Measurements from ENCODE around the gene EXD3. TPM values are rescaled to one million over a fixed set of nuclear protein-coding genes. Genes with fewer than 3 reads are reported as not detected.
"Not testable (repeated sequence)": the region's sequence is repeated elsewhere in the genome, so short reads cannot be mapped to it uniquely, and the experiment has no call there.

EXD3 gene
- total RNA-seq, 2 experiments from 2014 or later = 6.7 to 7.1 TPM

DNA sequence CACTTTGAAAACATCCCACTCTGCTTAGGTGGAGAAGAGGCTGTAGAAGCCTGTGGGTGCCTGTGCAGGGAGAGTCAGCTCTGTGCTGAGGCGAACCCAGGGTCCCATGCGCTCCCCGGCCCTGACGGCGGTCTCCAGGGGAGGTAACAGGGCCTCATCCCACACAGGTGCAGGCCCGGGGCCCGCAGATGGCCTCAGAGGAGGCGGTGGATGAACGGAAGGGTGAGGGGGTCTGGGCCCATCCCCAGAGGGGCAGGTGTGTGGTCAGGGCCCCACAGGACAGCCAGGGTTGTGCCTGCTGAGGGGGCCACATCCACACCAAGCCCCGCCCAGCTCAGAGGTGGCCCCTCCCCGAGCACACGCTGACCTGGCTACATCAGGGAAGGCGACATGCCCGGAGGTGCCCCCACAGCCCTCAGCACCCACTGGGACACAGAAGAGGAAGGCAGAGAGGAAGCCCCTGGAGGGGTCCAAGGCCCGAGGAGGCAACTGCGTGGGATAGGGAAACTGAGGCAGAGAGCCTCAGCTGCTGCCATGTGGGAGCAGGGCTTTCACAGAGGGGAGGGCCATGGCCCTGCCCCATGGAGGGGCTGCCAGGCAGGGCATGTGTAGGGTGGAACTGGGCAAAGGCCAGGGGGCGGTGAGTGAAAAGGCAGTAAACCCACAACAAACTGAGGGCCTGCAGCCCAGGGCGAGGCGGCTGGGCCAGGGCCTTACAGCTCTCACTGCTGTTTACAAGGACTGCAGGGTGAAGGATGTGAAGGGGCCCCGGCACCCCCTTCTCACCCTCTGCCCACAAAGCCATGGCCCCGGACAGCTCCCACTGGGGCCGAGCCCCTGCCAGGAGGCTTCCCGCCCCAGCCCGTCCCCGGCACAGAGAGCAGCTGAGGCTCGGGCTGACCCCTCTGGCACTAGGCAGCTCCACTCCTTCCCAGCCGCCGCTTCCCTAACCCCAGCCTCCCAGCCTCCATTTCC is 29.5 kb downstream of the EXD3 start:
- ATAC-seq (no peak), DNase-seq (no peak)
- CTCF ChIA-PET = no interaction called here
- Mint-ChIP-seq H3K27me3 (no peaks in the 10 kb centered on the region), H3K9me3 (ENCODE audit: low read depth) (no peaks in the 10 kb centered on the region), H3K4me3 (no peak overlapping the region), H3K36me3 (ENCODE audit: low read depth) (no peaks in the 10 kb centered on the region), H3K27ac (no peak overlapping the region), H3K4me1 (peaks cover 15% of the 10 kb centered on the region)
- POLR2A ChIA-PET = no interaction called here
- intact Hi-C loops (cut with DNase I, micrococcal nuclease) = no loop called here

DNA sequence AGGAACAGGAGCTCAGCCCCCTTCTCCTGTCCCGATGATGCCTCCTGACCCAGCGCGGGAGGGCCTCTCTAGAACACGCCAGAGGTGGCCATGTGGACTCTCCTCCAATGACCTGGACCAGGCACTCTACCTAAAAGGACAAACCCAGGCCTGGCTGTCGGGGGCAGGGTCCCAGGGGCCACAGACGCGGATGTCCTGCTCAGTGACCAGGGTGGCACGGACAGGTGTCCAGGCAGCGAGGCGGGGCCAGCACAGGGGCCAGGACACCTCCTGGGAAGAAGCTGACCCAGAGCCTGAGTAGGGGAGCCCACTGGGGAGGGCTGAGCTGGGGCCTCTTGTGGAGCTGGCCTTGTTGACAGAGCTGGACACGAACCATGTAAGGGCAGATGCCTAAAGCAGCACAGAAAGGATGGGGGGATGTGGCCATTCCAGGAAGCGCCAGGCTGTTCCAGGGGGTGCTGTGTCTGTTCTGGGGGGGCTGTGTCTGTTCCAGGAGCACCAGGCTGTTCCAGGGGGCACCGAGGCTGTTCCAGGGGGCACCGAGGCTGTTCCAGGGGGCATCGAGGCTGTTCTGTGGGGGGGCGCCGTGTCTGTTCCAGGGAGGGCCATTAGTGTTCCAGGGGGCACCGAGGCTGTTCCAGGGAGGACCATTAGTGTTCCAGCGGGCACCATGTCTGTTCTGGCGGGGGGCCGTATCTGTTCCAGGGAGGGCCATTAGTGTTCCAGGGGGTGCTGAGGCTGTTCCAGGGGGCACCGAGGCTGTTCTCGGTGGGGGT is 30.5 kb downstream of the EXD3 start:
- no peak for DNase-seq
- H3K4me3 Mint-ChIP-seq = no peak overlapping the region
- H3K4me1 Mint-ChIP-seq = peaks cover 10% of the 10 kb centered on the region
- POLR2A ChIA-PET = no interaction called here
- H3K27ac Mint-ChIP-seq = no peak overlapping the region
- H3K27me3 Mint-ChIP-seq = no peaks in the 10 kb centered on the region
- no peaks in the 10 kb centered on the region for H3K36me3 Mint-ChIP-seq (ENCODE audit: low read depth)
- intact Hi-C loops (cut with DNase I, micrococcal nuclease) = no loop called here
- no peaks in the 10 kb centered on the region for H3K9me3 Mint-ChIP-seq (ENCODE audit: low read depth)
- no peak for ATAC-seq
- CTCF ChIA-PET = no interaction called here

DNA sequence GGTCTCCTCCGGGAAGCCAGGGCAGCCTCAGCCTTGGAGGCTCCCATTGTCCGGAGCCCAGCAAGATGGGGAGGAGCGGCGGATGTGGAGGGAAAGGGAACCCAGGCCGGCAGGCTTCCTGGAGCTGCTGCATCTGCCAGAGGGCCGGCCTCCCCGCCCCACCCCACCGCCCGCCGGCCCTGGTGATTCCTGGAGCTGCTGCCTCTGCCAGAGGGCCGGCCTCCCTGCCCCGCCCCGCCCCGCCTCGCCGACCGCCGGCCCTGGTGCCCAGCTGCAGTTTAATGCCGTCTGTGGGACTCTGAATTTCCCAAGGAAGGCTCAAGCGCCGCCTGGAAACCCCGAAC is 31.6 kb downstream of the EXD3 start:
- H3K4me1 Mint-ChIP-seq = peaks cover 10% of the 10 kb centered on the region
- H3K9me3 Mint-ChIP-seq (ENCODE audit: low read depth) = no peaks in the 10 kb centered on the region
- DNase-seq = no peak
- intact Hi-C loops (cut with DNase I, micrococcal nuclease) = no loop called here
- CTCF ChIA-PET = no interaction called here
- no peak overlapping the region for H3K4me3 Mint-ChIP-seq
- ATAC-seq = no peak
- H3K27me3 Mint-ChIP-seq = no peaks in the 10 kb centered on the region
- H3K36me3 Mint-ChIP-seq (ENCODE audit: low read depth) = no peaks in the 10 kb centered on the region
- H3K27ac Mint-ChIP-seq = no peak overlapping the region
- POLR2A ChIA-PET = no interaction called here

DNA sequence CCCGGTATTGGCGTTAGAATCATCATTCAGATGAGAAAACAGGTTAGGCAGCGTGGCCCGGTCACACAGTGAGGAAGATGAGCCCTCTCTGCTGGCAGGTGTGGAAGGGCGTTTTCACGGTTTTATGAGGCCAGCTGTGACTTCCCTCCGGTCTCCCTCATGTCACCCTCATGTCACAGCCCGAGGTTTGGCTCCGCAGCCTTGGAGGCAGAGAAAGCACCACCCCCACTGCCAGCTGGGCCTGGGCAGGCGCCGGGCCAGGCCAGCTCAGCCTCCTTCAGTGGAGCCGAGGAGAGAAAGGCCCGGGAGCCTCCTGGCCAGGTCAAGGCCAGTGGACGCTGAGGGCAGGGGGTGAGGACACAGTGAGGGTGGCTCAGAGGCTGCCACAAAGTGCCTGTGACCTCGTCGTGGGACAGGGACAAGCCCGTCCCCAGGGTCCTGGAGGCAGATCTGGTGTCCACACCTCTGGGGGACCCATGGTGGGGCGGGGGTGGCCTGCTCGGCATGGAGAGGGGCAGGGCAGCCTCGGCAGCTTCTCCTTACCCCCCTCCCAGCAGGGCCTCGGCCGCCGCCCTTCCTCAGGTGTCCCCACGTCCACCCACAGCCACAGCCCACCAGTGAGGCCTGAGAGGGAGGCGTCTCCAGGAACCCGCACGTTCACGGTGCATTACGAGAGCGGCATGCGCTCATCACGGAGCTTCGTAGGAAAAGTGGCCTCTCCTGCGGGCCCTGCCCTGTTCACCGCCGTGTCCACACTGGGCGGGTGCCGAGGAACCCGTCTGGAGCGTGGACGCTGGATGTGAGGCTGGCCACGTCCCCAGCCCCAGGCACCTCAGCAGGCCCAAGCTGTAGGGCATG is 32.2 kb downstream of the EXD3 start:
- ChIA-PET CTCF (no interaction called here), POLR2A (no interaction called here)
- Mint-ChIP-seq H3K4me1 (peaks cover 11% of the 10 kb centered on the region), H3K27ac (no peak overlapping the region), H3K9me3 (ENCODE audit: low read depth) (no peaks in the 10 kb centered on the region), H3K36me3 (ENCODE audit: low read depth) (no peaks in the 10 kb centered on the region), H3K4me3 (no peak overlapping the region), H3K27me3 (no peaks in the 10 kb centered on the region)
- no peak for ATAC-seq
- no peak for DNase-seq
- intact Hi-C loops (cut with DNase I, micrococcal nuclease) = no loop called here

DNA sequence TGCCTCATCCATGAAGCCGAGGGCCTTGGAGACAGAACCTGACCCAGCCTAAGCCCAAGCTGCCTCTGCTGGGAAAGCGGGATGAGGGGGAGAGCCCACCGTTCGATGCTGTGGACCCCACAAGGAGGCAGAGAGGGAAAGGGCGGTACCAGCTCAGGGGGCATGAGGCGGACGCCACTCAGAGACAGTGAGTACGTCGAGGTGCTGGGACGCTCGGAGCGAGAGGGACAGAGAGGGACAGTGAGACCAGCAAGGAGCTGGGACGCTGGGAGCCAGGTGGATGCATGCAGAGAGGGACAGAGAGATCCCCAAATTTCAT is 33.6 kb downstream of the EXD3 start:
- peaks cover 11% of the 10 kb centered on the region for H3K4me1 Mint-ChIP-seq
- H3K27ac Mint-ChIP-seq = no peak overlapping the region
- intact Hi-C loops (cut with DNase I, micrococcal nuclease) = loop anchor here in 1 of 2 experiments (5.0 kb wide), 1 partner anchor 37 kb away; no protein-coding TSS in a partner anchor
- no peaks in the 10 kb centered on the region for H3K36me3 Mint-ChIP-seq (ENCODE audit: low read depth)
- H3K27me3 Mint-ChIP-seq = no peaks in the 10 kb centered on the region
- no peaks in the 10 kb centered on the region for H3K9me3 Mint-ChIP-seq (ENCODE audit: low read depth)
- DNase-seq = no peak
- ChIA-PET CTCF (no interaction called here), POLR2A (no interaction called here)
- ATAC-seq = no peak
- H3K4me3 Mint-ChIP-seq = no peak overlapping the region

DNA sequence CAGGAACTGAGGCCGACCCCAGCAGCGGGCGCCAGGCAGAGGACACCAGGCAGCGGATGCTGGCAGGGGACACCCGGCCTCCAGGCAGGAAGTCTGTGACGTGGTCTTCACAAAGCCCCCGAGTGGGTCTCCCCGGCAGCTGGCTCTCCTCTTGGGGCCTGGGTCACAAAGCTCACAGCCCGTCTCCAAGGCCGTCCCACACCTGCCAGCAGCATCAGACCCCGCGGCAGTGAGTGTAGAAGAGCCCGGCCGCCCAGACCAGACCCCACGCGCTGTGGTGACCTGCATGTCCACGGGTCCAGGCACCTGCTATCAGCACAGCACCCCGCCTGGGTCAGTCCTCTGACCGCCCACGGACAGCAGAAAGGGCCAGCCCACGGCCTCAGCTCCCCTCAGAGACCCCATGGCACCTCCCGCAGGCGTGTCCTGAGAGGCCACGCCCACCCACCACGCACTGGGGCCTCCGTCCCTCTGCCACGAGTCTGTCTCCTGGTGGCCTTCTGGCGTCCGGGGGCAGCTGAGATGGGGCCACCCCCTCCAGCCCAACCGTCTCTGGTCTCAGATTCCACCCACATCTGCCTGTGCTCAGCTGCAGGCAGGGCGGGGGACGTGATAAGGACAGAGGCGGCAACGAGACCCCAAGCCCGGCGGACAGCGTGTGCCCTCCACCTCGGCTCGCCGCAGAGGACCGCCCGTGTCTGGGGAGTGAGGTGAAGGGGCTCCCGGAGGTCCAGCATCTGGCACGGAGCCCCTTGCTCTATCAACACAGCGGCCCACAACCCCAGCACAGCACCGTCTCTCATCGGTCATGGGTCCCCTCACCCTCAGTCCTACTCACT is 34.2 kb downstream of the EXD3 start:
- Mint-ChIP-seq H3K4me3 (no peak overlapping the region), H3K9me3 (ENCODE audit: low read depth) (no peaks in the 10 kb centered on the region), H3K27ac (peak overlapping the region; percentile 19), H3K4me1 (peaks cover 11% of the 10 kb centered on the region), H3K27me3 (no peaks in the 10 kb centered on the region), H3K36me3 (ENCODE audit: low read depth) (no peaks in the 10 kb centered on the region)
- intact Hi-C loops (cut with DNase I, micrococcal nuclease) = loop anchor here in 1 of 2 experiments (5.0 kb wide), 1 partner anchor 37 kb away; no protein-coding TSS in a partner anchor
- CTCF ChIA-PET = no interaction called here
- POLR2A ChIA-PET = no interaction called here
- ATAC-seq (no peak), DNase-seq (no peak)

DNA sequence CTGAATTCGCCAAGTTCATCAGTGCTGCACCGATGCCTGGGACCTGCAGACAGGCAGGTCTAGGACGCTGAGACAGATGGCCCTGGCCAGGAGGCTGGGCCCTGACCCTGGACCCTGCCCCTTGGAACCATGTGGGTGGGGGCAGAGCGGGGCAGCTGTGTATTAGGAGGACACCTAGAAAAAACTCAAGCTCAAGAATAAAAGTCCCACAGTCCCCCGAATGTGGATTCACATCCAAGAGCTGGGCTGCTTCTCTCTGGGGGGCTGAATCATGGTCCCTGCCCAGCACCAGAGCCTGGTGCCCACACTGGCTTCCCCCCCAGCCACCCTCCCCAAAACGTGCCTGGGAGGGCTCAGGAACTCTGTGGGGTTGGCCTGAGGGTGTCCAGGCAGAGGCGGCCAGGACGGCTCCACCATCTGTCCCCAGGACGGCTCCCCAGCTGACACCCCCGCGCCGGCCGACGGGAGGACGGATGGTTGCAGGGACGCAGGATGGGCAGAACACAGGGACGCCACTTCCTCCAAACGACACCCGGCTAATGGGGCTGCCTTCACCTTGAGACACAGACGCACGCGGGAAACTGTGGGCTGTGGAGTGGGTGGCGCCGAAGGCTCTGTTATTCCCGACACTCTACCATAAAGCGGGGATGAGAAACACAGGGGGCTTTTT is 34.9 kb downstream of the EXD3 start:
- ATAC-seq = no peak
- no peaks in the 10 kb centered on the region for H3K27me3 Mint-ChIP-seq
- POLR2A ChIA-PET = interaction anchor here (1.1 kb wide), 1 partner anchor 14 kb away, joined by 3 read pairs; no protein-coding TSS in a partner anchor
- no peak for DNase-seq
- no peak overlapping the region for H3K4me3 Mint-ChIP-seq
- peak overlapping the region; percentile 74 for H3K27ac Mint-ChIP-seq
- H3K4me1 Mint-ChIP-seq = peaks cover 11% of the 10 kb centered on the region
- CTCF ChIA-PET = interaction anchor here (1.2 kb wide), 1 partner anchor 10 kb away, joined by 6 read pairs; no protein-coding TSS in a partner anchor
- intact Hi-C loops (cut with DNase I, micrococcal nuclease) = loop anchor here in 1 of 2 experiments (5.0 kb wide), 1 partner anchor 36 kb away; no protein-coding TSS in a partner anchor
- H3K36me3 Mint-ChIP-seq (ENCODE audit: low read depth) = no peaks in the 10 kb centered on the region
- no peaks in the 10 kb centered on the region for H3K9me3 Mint-ChIP-seq (ENCODE audit: low read depth)

DNA sequence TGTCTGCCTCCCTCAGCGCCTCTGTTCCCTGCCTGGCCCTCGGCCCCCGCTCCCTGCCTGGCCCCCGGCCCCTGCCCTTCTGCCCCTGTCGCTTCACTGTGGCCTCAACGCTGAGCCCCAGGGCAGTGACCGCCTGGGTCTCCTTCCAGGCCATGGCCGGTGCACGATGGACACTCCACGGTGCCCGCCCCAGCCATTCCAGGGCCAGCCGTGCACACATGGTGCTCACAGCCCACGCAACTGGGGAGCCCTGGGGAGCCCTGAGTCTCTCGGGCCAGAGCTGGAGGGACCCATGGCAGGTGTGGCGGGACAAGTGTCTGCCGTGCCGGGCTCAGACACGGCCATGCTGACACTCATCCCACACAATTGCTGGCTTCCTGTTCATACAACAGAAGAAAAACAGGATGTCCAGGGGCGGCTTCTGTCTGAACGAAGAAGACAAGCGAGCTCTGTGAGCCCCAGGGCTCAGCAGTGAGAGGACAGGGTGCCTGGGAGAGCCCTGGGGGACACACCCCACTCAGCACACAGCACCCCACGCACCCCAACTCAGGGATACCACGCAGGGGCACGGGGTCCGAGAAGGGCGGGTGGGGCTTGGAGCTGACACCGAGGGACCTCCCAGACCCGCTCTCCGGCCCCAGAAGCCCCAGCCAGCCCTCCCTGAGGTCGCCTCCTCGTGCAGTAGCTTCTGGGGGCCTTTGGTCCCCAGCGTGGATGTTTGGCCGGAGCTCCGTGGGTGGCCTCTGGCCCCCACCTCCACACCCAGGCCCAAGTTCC is 35.7 kb downstream of the EXD3 start:
- intact Hi-C loops (cut with DNase I, micrococcal nuclease) = loop anchor here in 1 of 2 experiments (5.0 kb wide), 1 partner anchor 35 kb away; no protein-coding TSS in a partner anchor
- ATAC-seq (peak; percentile 93), DNase-seq (peak; percentile 70)
- POLR2A ChIA-PET = interaction anchor here (1.1 kb wide), 1 partner anchor 14 kb away, joined by 3 read pairs; no protein-coding TSS in a partner anchor
- CTCF ChIA-PET = interaction anchor here (1.2 kb wide), 1 partner anchor 10 kb away, joined by 6 read pairs; no protein-coding TSS in a partner anchor
- no peaks in the 10 kb centered on the region for H3K9me3 Mint-ChIP-seq (ENCODE audit: low read depth)
- H3K27me3 Mint-ChIP-seq = no peaks in the 10 kb centered on the region
- peak overlapping the region; percentile 78 for H3K27ac Mint-ChIP-seq
- no peak overlapping the region for H3K4me3 Mint-ChIP-seq
- H3K36me3 Mint-ChIP-seq (ENCODE audit: low read depth) = no peaks in the 10 kb centered on the region
- peaks cover 11% of the 10 kb centered on the region for H3K4me1 Mint-ChIP-seq

DNA sequence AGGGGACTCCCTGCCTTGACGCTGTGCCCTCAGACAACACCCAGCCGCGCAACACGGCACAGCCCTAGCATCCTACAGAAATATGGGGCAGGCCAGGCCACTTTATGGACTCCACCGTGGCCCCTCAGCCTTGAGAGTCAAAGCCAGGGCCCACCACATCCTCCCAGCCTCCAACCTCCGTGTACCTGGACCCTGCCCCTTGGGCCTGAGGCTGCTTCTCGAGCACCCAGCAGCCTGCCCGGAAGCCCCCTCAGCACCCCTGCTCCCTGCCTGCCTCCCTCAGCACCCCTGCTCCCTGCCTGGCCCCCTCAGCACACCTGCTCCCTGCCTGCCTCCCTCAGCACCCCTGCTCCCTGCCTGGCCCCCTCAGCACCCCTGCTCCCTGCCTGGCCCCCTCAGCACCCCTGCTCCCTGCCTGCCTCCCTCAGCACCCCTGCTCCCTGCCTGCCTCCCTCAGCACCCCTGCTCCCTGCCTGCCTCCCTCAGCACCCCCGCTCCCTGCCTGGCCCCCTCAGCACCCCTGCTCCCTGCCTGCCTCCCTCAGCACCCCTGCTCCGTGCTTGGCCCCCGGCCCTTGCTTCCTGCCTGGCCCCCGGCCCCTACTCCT is 36.4 kb downstream of the EXD3 start:
- DNase-seq; H3K27me3 Mint-ChIP-seq; H3K4me3 Mint-ChIP-seq; POLR2A ChIA-PET; H3K36me3 Mint-ChIP-seq (ENCODE audit: low read depth); ATAC-seq; H3K9me3 Mint-ChIP-seq (ENCODE audit: low read depth): not testable (repeated sequence)
- Mint-ChIP-seq H3K27ac (peak overlapping the region; percentile 67), H3K4me1 (peaks cover 11% of the 10 kb centered on the region)
- CTCF ChIA-PET = interaction anchor here (1.2 kb wide), 2 partner anchors 11 to 12 kb away, joined by 3 to 6 read pairs; no protein-coding TSS in a partner anchor
- intact Hi-C loops (cut with DNase I, micrococcal nuclease) = loop anchor here in 1 of 2 experiments (5.0 kb wide), 1 partner anchor 34 kb away; no protein-coding TSS in a partner anchor

All from activated CD4-positive, alpha-beta T cell treated with anti-CD3 and anti-CD28 coated beads for 36 hours (primary cell).